ENCODE results near the gene RAD51B. TPM values are rescaled to one million over a fixed set of nuclear protein-coding genes. Genes with fewer than 3 reads are reported as not detected.
A peak's percentile ranks its signal among the peaks of the same experiment; 100 is the strongest.

RAD51B gene
- total and polyA plus RNA-seq, 9 of the 15 experiments (the other 6 are each of a cell fraction or from before 2014, with no cell fraction given): 8.5 to 17.3 (median 11.3) TPM

GRCh38 chr14:68408680-68409079 is 589.1 kb downstream of the RAD51B start (continued):
- TF ChIP-seq REST (IDR thresholded peaks at IDR 0.05; ENCODE audit: borderline replicate concordance) (peak; percentile 17; the same call in 1 of the 2 replicates), REST (CRISPR knock-in tag; IDR thresholded peaks at IDR 0.05; ENCODE audit: low read depth) (no peak), SRF (CRISPR knock-in tag; IDR thresholded peaks at IDR 0.05) (no peak), SMARCA4 (IDR thresholded peaks at IDR 0.05) (no peak), ZNF699 (CRISPR knock-in tag; IDR thresholded peaks at IDR 0.05; ENCODE audit: insufficient replicate concordance) (no peak), ZNF740 (CRISPR knock-in tag; IDR thresholded peaks at IDR 0.05) (no peak), ZNF740 (tag; IDR thresholded peaks at IDR 0.05) (no peak), UBTF (IDR thresholded peaks at IDR 0.05; ENCODE audit: borderline replicate concordance in 1 of 2, low read depth in 2 of 2, low read length in 2 of 2) (no peak), ZNF224 (CRISPR knock-in tag; IDR thresholded peaks at IDR 0.05) (no peak), ELF1 (tag; IDR thresholded peaks at IDR 0.05) (no peak), ZNF175 (CRISPR knock-in tag; IDR thresholded peaks at IDR 0.05; ENCODE audit: low read depth) (no peak), NELFE (IDR thresholded peaks at IDR 0.05; ENCODE audit: insufficient read depth, insufficient read length) (no peak), RBFOX2 (IDR thresholded peaks at IDR 0.05; ENCODE audit: low read depth, low read length) (no peak), CTCF (IDR thresholded peaks at IDR 0.05 in 2 of 3, conservative IDR thresholded peaks at IDR 0.05 in 1 of 3; ENCODE audit: insufficient read depth in 2 of 3, low read depth in 1 of 3, low read length in 3 of 3) (peak in 2 of 3 experiments; percentile 27 to 39; a peak in 3 of 6 replicates)

All from K562 (cell line).